GM19438 (cell line): ENCODE data around the gene ANKRD6.
"Not testable (repeated sequence)": the region's sequence is repeated elsewhere in the genome, so short reads cannot be mapped to it uniquely, and the experiment has no call there.

Experiments used
- ATAC-seq: cut with Tn5 transposase; IDR thresholded peaks from one replicate; pipeline ENCODE4 v1.9.1; 2021; ENCODE audit warnings: low read depth; ENCODE audit not compliant: unreplicated experiment

ANKRD6 gene

GRCh38 chr6:89432875-89433251 lies at the start of gene ANKRD6:
Gene ANKRD6, plus strand, starts transcription at chr6:89433152. Its CDS starts 133,825 bp downstream, at chr6:89566977.
- ATAC-seq, result peak; percentile 79

- no peak for ATAC-seq
Measured at GRCh38 chr6:89385156-89385667, 47.7 kb upstream of the ANKRD6 start.

DNA sequence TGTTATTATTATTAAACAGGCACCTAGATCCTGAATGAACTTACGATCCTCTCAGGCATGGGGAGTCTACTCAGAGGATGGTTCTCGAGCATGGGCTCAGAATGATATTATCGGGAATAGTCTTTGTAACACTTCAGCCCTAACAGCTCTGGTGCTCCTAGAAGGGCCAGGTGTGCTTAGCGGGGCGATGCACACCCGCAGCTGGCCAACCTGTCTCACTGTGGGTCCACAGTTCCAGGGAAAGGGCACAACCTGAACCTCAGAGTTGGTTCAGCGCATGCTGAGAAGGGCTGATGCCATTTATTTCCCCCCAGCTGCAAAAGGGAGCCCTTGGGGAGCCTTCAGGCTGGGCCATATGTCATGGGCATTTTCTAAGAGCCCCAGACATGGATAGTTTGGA lies 47.1 kb upstream of the ANKRD6 start:
- no peak for ATAC-seq

DNA sequence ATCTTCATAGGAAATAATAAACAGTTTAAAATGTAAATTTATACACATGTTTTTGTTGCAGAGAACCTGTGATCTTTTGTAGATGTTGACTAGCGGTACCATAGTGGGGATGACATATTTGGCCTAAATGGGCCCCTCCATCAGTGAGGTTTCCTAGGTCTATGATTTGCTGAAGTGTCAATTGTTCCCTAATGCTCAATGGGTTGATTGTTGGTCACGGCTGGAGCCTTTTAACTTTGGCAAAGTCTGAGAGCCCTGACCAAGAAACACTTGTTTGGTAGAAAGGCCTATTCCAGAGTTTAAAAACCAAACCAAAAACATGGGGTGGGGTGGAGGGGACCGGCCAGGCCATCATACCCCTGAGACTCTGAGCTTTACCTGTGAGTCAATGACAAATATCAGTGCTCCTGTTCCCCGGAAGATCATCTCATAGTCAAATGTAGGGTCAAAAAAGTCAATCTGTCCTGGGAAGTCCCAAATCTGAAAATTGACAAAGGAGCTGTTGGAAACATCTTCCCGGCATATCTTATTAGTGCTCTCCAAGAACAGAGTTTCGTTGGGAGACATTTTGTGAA lies 45.9 kb upstream of the ANKRD6 start:
- peak; percentile 22 for ATAC-seq

DNA sequence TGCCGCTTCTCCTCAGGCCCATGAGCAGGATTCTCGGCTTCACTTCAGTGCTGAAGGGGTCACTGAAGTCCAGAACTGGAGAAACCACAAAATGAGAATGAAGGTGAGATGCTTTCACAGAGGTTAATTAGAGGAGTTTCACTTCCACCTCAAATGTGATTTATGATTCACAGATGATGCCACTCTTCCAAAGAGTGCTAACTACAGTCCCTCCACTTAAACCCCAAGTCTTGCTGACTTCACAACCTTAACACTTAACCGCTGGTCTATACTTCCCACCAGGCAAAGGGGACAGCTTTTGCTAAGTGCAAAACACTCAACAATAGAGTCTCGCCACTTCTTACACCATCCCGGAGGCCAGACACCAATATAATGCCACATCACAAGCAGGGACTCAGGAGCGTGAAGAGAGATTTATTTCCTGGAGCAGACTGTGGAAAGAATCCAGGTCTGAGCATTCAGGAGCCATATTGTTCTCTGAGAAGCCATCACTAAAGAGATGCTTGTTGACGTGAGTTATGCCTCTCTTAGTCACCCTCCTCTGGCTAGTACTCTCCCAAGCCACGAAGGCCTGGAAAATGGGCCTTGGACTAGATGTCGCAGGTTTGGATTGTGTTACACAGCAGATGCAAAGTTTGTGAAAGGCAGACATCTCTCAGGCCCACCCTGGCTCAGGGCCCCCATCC lies 45.3 kb upstream of the ANKRD6 start:
- ATAC-seq, result peak; percentile 97

DNA sequence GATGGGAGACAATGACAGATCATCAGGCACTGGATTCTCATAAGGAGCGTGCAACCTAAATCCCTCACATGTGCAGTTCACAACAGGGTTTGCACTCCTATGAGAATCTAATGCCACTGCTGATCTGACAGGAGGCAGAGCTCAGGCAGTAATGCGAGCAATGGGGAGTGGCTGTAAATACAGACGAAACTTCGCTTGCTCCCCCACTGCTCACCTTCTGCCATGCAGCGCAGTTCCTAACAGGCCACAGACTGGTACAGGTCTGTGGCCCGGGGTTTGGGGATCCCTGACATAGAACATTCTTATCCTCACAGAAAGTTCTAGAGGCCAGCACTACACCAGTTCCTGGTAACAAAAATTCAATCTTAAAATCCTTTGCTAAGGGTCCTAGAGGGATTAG lies 44.1 kb upstream of the ANKRD6 start:
- no peak for ATAC-seq

DNA sequence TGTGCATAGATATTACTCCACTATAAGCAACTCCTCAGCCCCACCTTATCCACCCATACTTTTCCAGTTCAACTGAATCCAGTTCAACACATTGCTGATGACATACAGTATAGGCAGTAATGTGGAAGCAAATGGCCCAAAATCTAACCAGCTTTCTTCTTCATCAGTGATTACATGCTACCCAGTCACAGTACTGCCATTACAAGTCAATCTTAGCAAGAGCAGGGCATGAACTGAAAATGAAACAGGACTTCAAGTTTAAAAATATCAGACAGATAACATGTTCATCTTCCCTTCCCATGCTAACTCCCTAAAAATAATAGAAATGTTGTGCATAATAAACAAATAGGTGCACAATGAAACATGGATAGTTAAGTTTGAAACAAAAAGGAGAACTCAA lies 40.1 kb upstream of the ANKRD6 start:
- no peak for ATAC-seq

- ATAC-seq, result no peak
Measured at GRCh38 chr6:89393659-89394058, 39.3 kb upstream of the ANKRD6 start.

- not testable (repeated sequence) for ATAC-seq
Measured at GRCh38 chr6:89397884-89398283, 35.1 kb upstream of the ANKRD6 start.

- ATAC-seq, result no peak
Measured at GRCh38 chr6:89398762-89399525, 34.0 kb upstream of the ANKRD6 start.

- no peak for ATAC-seq
Measured at GRCh38 chr6:89400050-89400449, 32.9 kb upstream of the ANKRD6 start.

GRCh38 chr6:89400912-89401399 lies 32.0 kb upstream of the ANKRD6 start:
- no peak for ATAC-seq

DNA sequence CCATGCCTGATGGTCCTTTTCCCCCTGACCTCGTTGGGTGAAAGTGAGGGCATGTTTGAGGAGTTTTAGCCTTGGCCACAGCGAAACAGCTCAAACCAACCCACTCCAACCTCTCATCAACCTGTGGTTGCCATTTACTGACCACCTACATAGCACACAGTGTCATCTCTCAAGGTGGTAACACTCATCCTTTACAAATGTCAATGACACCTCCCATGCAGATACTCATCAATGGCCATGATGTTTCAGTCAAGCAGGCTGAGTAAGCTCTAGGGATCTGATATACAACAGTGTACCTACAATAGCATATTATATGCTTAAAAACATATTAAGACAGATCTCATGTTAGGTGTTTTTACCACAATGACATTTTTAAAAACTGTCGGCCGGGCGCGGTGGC lies 30.2 kb upstream of the ANKRD6 start:
- no peak for ATAC-seq

DNA sequence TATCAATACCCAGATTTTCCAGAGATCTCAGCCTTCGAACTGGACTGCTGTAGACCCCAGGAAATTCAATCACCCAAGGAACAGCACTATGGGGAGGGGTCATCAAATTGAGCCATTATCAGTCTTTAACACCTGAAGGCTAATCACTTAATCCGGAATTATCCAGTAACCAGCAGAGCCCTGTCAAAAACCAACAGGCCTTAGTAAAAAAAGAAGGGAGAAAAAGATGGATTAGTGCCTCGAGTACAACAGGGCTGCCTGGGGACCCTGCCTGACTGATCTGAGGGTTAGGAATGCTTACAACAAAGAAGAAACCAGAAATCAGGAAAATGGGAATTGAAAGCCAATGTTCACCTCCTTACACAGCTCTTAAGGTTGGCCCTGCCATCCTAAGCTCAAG lies 28.4 kb upstream of the ANKRD6 start:
- ATAC-seq, result no peak

DNA sequence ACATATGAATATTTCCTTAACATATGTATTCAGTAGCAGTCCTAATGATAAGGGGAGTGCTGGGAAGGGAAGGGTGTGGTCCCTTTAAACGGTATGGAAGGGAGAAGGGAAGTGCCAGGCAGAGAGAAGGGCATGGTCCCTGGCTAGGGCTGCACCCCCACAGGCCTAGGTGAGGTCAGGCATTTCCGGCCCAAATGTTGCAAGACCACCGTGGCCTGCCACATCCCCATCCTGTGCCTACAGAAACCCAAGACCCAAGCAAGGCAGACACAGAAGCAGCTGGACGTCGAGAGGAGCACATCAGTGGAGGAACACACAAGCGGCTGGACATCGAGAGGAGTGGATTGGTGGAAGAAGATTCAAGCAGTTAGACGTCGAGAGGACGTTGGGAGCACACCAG lies 26.8 kb upstream of the ANKRD6 start:
- ATAC-seq, result no peak

GRCh38 chr6:89409461-89410035 lies 23.4 kb upstream of the ANKRD6 start:
- no peak for ATAC-seq

GRCh38 chr6:89410231-89410761 lies 22.7 kb upstream of the ANKRD6 start:
- ATAC-seq, result no peak

GRCh38 chr6:89410788-89411144 lies 22.2 kb upstream of the ANKRD6 start:
- no peak for ATAC-seq

- peak; percentile 45 for ATAC-seq
Measured at GRCh38 chr6:89411145-89412070, 21.5 kb upstream of the ANKRD6 start.
